D721Med (cell line): Measurements from ENCODE around the gene CCDC102A.

Source experiments
- DNase-seq: peaks from one replicate; pipeline ENCODE4 v3.0.0; 2011; ENCODE audit warnings: low spot score; ENCODE audit not compliant: insufficient read length
- FAIRE-seq: peaks from 2 replicates; lab custom pipeline; 2011; peaks lifted over from hg19 to GRCh38; lab: Jason Lieb, UNC
- TF ChIP-seq, protein P1 (sequence below): IDR thresholded peaks from 2 replicates; pipeline ENCODE4 v1.5.1; 2012; ENCODE audit warnings: mild to moderate bottlenecking, control low read depth; ENCODE audit not compliant: insufficient read depth; ENCODE audit errors: missing control alignments

Gene CCDC102A

DNA sequence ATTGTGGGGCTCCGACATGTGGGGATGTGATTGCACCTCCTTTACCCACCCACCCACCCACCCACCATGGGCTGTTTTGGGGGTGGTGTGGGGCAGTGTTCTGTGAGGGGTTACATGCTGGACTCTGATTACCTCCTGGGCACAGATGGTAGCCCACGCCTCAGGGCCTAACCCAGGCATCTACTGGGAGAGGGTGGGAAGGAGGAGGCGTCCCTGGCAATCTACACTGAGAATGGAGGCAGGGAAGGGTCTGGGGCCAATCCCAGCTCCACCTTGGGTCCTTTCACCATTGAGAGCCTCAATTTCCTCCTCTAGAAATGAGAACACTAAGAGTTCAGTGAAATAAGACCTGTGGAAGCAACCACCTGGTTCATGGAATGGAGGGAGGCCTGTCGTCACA lies 38.3 kb downstream of the CCDC102A start:
- FAIRE-seq (no peak), DNase-seq (no peak)
- TF ChIP-seq, protein P1, sequence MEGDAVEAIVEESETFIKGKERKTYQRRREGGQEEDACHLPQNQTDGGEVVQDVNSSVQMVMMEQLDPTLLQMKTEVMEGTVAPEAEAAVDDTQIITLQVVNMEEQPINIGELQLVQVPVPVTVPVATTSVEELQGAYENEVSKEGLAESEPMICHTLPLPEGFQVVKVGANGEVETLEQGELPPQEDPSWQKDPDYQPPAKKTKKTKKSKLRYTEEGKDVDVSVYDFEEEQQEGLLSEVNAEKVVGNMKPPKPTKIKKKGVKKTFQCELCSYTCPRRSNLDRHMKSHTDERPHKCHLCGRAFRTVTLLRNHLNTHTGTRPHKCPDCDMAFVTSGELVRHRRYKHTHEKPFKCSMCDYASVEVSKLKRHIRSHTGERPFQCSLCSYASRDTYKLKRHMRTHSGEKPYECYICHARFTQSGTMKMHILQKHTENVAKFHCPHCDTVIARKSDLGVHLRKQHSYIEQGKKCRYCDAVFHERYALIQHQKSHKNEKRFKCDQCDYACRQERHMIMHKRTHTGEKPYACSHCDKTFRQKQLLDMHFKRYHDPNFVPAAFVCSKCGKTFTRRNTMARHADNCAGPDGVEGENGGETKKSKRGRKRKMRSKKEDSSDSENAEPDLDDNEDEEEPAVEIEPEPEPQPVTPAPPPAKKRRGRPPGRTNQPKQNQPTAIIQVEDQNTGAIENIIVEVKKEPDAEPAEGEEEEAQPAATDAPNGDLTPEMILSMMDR, result no peak

DNA sequence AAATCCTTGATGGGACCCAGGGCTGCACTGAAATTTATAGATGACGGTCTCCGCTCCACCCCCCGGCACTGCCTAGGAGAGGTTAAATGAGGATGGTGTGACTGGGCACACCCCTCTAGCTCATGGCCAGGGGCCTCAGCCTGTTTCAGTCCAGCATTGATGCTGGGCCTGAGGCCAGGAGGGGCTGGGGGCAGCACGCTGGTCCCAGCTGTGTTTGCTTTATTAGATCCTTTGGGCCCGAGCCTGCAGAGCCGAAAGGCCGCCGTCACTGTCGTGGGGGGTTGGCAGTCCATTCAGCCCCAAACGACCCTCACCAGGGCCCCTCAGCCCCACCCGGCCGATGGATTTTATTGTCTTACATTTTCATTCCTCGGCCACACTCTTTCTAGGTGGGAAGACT lies 39.2 kb downstream of the CCDC102A start:
- TF ChIP-seq, protein P1, result no peak
- FAIRE-seq (no peak), DNase-seq (no peak)

DNA sequence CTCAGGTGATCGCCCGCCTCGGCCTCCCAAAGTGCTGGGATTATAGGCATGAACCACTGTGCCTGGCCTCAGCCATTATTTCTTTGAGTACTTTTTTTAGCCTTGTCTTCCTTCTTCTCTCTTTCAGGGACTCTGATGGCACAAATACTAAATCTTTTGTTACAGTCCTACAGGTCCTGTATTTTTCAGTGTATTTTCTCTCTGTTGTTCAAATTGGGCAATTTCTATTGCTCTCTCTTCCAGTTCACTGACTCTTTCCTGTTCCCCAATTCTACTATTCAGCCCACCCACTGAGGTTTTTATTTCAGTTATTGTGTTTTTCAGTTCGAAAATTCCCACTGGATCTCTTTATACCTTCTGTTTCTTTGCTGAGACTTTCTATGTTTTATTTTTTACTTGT lies 42.6 kb downstream of the CCDC102A start:
- TF ChIP-seq, protein P1, result no peak
- DNase-seq (no peak), FAIRE-seq (no peak)

DNA sequence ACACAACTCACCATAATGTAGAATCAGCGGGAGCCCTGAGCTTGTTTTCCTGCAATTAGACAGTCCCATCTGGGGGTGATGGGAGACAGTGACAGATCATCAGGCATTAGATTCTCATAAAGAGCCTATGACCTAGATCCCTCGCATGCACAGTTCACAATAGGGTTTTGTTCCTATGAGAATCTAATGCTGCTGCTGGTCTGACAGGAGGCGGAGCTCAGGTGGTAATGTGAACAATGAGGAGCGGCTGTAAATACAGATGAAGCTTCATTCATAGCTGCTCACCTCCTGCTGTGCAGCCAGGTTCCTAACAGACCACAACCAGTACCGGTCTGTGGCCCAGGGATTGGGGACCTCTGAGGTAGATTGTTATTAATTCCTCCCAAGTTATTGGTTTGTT lies 47.1 kb downstream of the CCDC102A start:
- DNase-seq, result no peak
- TF ChIP-seq, protein P1, result no peak
- no peak for FAIRE-seq

DNA sequence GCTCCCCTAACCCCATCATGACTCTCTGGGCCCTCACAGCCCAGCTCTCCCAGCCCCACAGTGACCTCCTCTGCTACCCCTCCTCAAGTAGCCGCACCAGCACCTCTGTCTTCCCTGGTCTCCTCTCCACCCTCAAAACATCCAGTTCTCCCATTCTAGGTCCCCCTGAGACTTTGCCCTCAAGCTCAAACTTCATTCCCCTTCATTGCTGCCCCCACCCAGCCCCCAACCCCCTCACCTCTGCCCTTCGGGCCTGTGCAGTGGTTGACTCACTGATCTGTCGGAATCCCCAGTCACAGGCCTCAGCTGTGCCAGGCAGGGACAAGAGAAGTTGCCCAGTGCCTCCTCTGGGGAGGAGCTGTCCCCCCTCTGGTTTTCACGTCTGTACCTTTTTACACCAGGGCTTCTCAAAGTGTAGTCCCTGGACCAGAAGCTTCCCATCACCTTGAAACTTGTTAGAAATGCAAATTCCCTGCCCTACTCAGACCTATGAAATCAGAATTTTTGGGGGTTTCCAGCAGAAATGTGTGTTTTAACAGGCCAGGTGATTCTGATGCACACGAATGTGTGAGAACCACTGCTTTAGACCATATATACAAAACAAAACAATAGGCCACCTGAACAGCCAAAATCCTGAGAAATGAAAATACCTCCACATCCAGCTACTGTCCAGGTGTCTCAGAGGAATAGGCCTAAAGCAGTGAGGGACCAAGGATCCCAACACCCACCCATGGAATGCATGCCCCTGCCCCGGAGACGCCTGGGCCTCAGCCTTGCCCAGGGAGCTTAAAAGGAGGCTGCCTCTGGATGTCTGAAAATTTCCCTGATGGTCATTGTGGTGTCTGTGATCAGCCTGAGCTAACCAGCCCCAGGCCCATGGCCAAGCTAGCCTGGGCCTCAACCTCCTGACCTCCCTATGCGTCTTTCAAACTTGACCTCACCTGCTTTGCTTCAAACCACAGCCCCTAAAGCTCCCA lies 49.2 kb downstream of the CCDC102A start:
- no peak for DNase-seq

DNA sequence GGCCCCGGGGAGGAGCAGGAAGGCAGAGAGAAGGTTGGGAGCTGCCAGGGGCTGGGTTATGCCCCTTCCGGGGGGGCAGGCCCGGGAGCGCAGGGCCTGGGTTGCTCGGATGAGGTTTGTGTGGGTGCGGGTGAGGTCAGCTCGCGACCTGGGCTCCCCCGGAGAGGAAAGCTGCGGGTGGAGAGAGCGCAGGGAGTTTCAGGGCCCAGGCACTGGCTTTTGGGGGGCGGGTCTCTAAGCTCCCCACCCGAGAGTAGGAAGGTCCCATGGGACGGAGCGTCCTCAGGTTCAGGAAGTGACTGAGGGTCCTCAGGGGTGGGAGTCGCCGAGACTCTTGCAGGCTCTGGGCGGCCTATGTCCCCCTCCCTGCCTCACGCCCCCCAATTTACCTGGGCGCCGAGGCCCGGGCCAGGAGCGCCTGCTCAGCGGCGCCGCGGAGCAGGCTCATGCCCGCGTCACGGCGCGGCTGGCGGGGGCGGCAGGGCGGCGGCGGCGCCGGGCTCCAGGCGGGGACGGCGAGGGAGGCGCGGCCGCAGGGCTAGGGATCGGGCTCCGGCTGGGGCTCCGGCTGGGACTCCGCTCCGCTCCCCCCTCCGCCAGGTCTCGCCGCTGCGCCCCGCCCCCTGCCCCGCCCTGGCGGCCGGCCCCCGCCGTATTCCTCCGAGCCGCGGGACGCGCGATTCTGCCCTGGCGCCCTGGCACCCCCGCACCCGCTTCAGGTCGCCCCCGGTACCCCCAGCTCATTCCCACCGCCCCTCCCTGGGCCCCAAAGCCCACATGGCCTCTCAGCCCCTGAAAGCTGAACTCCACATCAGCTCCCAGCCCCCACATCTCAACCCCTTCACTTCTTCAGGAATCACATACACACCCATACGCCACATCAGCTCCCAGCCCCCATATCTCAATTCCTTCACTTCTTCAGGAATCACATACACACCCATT lies 50.2 kb downstream of the CCDC102A start, which contains the start of gene DOK4:
DOK4 (minus strand) TSS at position 578 of the 942 bp plus-strand sequence. CDS start 6,986 bp downstream, outside the sequence.
- peak; percentile 89 for DNase-seq
- no peak for FAIRE-seq
- TF ChIP-seq, protein P1, result no peak

More for the DNA sequence above, 49.2 kb downstream of the CCDC102A start:
- TF ChIP-seq, protein P1, result no peak
- FAIRE-seq, result no peak
